GM10847 (cell line): ENCODE data around the gene RPTOR.

Source experiments
- POLR2A ChIP-seq: IDR thresholded peaks from 2 replicates; pipeline ENCODE4 v1.6.1; 2011; ENCODE audit not compliant: insufficient read length; ENCODE audit errors: extremely low read depth

Gene RPTOR

DNA sequence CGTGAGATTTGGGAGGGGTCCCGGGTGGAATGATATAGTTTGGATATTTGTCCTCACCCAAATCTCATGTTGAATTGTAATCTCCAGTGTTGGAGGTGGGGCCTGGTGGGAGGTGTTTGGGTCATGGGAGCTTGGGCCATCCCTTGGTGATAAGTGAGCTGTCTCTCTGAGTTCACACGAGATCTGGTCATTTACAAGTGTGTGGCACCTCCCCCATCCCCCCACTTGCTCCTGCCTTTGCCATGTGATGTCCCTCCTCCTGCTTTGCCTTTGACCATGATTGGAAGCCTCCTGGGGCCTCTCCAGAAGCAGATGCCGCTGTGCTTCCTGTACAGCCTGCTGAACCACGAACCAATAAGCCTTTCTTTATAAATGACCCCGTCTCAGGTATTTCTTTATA is 469.0 kb downstream of the RPTOR start:
- no peak for TF ChIP-seq POLR2A

- TF ChIP-seq POLR2A = no peak
These were observed 470.5 kb downstream of the RPTOR start for GRCh38 chr17:81015136-81015535.
